GM23338 (cell line): ENCODE data around the gene ARID3B. TPM values are rescaled to one million over a fixed set of nuclear protein-coding genes. Genes with fewer than 3 reads are reported as not detected.

Experiments used
- ATAC-seq: fragments of 200-7000 bp; cut with Tn5 transposase; 3 replicates; pipeline ENCODE4 v1.9.1; 2020
- DNase-seq: peaks from one replicate; pipeline ENCODE4 v3.0.0-alpha.2; 2015; ENCODE audit warnings: low spot score
- H2AFZ ChIP-seq: fragments of 200-600 bp; sonication (generic); 2 replicates; pipeline ENCODE4 v1.8.0; 2016; ENCODE audit warnings: antibody characterized with exemption, mild to moderate bottlenecking, moderate library complexity
- H3F3A ChIP-seq: fragments of 200-600 bp; sonication (generic); replicated peaks from 2 replicates; pipeline ENCODE4 v1.8.0; 2017; ENCODE audit warnings: antibody characterized with exemption, mixed run types, low read depth
- H3K27ac ChIP-seq: fragments of 200-600 bp; sonication (generic); 2 replicates; pipeline ENCODE4 v1.6.1; 2016; ENCODE audit warnings: low read depth
- H3K27me3 ChIP-seq: fragments of 200-600 bp; sonication (generic); 2 replicates; pipeline ENCODE4 v1.8.0; 2016; ENCODE audit warnings: mild to moderate bottlenecking, mixed run types, moderate library complexity; ENCODE audit not compliant: insufficient read depth
- H3K36me3 ChIP-seq: fragments of 200-600 bp; sonication (generic); 2 replicates; pipeline ENCODE4 v1.8.0; 2016; ENCODE audit warnings: mild to moderate bottlenecking; ENCODE audit not compliant: insufficient read depth
- H3K4me1 ChIP-seq: fragments of 200-600 bp; sonication (generic); 2 replicates; pipeline ENCODE4 v1.8.0; 2016; ENCODE audit warnings: mild to moderate bottlenecking, moderate library complexity; ENCODE audit not compliant: insufficient read depth
- H3K4me2 ChIP-seq: fragments of 200-600 bp; sonication (generic); 2 replicates; pipeline ENCODE4 v1.7.1; 2017; ENCODE audit warnings: mixed run types
- H3K4me3 ChIP-seq: fragments of 200-600 bp; sonication (generic); 2 replicates; pipeline ENCODE4 v1.6.1; 2016; ENCODE audit warnings: mixed run types
- H3K79me2 ChIP-seq: fragments of 200-600 bp; sonication (generic); replicated peaks from 2 replicates; pipeline ENCODE4 v1.8.0; 2017; ENCODE audit warnings: mild to moderate bottlenecking; ENCODE audit not compliant: insufficient read depth
- H3K9me2 ChIP-seq: fragments of 200-600 bp; sonication (generic); 2 replicates; pipeline ENCODE4 v1.8.0; 2017; ENCODE audit not compliant: insufficient read depth
- H4K20me1 ChIP-seq: fragments of 200-600 bp; sonication (generic); replicated peaks from 2 replicates; pipeline ENCODE4 v1.8.0; 2017; ENCODE audit warnings: mild to moderate bottlenecking; ENCODE audit not compliant: insufficient read depth
- H3K27ac Mint-ChIP-seq: 2 replicates; pipeline ENCODE4 v1.8.0; 2020; ENCODE audit warnings: inconsistent platforms, mild to moderate bottlenecking, moderate library complexity, mixed read lengths
- H3K27me3 Mint-ChIP-seq: 3 replicates; pipeline ENCODE4 v1.8.0; 2022; ENCODE audit warnings: low read depth, mild to moderate bottlenecking, moderate library complexity, mixed read lengths, inconsistent platforms; ENCODE audit not compliant: insufficient read depth, poor library complexity
- H3K36me3 Mint-ChIP-seq: 3 replicates; pipeline ENCODE4 v1.8.0; 2021; ENCODE audit warnings: low read depth, mild to moderate bottlenecking, inconsistent platforms, moderate library complexity, mixed read lengths
- H3K4me1 Mint-ChIP-seq: 3 replicates; pipeline ENCODE4 v1.8.0; 2020; ENCODE audit warnings: mild to moderate bottlenecking, inconsistent platforms, mixed read lengths
- H3K4me3 Mint-ChIP-seq: 3 replicates; pipeline ENCODE4 v1.8.0; 2021; ENCODE audit warnings: moderate library complexity, mild to moderate bottlenecking, inconsistent platforms, mixed read lengths
- H3K9me3 Mint-ChIP-seq: 3 replicates; pipeline ENCODE4 v1.8.0; 2020; ENCODE audit warnings: moderate library complexity, mild to moderate bottlenecking, inconsistent platforms, mixed read lengths
- CREB1 ChIP-seq: fragments of 250-450 bp; sonication (Bioruptor Pico); IDR thresholded peaks from 2 replicates; pipeline ENCODE4 v1.5.0; 2020; ENCODE audit warnings: low read depth, mild to moderate bottlenecking, moderate library complexity
- EZH2phosphoT487 ChIP-seq: fragments of 200-600 bp; sonication (generic); IDR thresholded peaks from one replicate; pipeline ENCODE4 v1.8.1; 2018; ENCODE audit warnings: antibody characterized with exemption; ENCODE audit not compliant: unreplicated experiment
- JUNB ChIP-seq: IDR thresholded peaks from one replicate; pipeline ENCODE4 v1.6.1; 2016; ENCODE audit warnings: antibody characterized with exemption; ENCODE audit not compliant: unreplicated experiment
- STAT1 ChIP-seq: IDR thresholded peaks from one replicate; pipeline ENCODE4 v1.6.1; 2016; ENCODE audit warnings: antibody characterized with exemption; ENCODE audit not compliant: unreplicated experiment
- ZNF114 ChIP-seq: fragments of 250-450 bp; sonication (Bioruptor Pico); IDR thresholded peaks from 2 replicates; pipeline ENCODE4 v1.5.0; 2020; ENCODE audit warnings: mild to moderate bottlenecking, moderate library complexity
- ZNF331 ChIP-seq: fragments of 250-450 bp; sonication (Bioruptor Pico); IDR thresholded peaks from 2 replicates; pipeline ENCODE4 v1.5.0; 2020; ENCODE audit warnings: low read depth, mild to moderate bottlenecking, moderate library complexity
- polyA plus RNA-seq: library from polyadenylated mRNA; unstranded; fragments of >200 nt; fragmentation: Nextera tagmentation; extraction: Ambion mirVana; gene quantifications from 2 replicates; pipeline ENCODE4 v1.2.1, GENCODE V29; 2016
- total RNA-seq: library from RNA; depleted of rRNA; stranded (reverse); fragments of >200 nt; shearing (Covaris generic); gene quantifications from 2 replicates; pipeline ENCODE4 v1.2.3, GENCODE V29; 2014
- TF ChIP-seq, protein P1 (sequence below): fragments of 250-450 bp; sonication (Bioruptor Pico); IDR thresholded peaks from 2 replicates; pipeline ENCODE4 v1.5.0; 2020; ENCODE audit warnings: mild to moderate bottlenecking, moderate library complexity

Gene ARID3B
- total and polyA plus RNA-seq, 2 experiments from 2014 or later = 65.5 to 147 TPM

DNA sequence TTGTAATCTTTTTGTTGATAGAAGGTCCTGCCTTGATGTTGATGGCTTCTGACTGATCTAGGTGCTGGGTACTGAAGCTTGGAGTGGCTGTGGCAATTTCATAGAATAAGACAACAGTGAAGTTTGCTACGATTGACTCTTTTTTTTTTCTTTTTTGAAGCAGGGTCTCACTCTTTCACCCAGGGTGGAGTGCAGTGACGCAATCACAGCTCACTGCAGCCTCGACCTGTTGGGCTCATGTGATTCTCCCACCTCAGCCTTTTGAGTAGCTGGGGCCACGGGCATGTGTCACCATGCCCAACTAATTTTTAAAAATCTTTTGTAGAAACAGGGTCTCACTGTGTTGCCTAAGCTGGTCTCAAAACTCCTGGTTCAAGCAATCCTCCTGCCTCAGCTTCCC, 14.2 kb downstream of the ARID3B start:
- Histone ChIP-seq H3K79me2 (peaks cover 100% of the 10 kb centered on the region), H3K27me3 (no peaks in the 10 kb centered on the region), H2AFZ (no peak overlapping the region), H3F3A (no peaks in the 10 kb centered on the region; the same call in 1 of the 2 replicates), H3K4me2 (no peak overlapping the region), H3K4me1 (peaks cover 11% of the 10 kb centered on the region; the same call in 1 of the 2 replicates), H3K9me2 (no peaks in the 10 kb centered on the region), H3K27ac (peak overlapping the region; percentile 39; the same call in 1 of the 2 replicates), H3K36me3 (peaks cover 23% of the 10 kb centered on the region; the same call in 1 of the 2 replicates), H4K20me1 (peaks cover 67% of the 10 kb centered on the region), H3K4me3 (no peak overlapping the region)
- Mint-ChIP-seq H3K9me3 (no peaks in the 10 kb centered on the region), H3K36me3 (peaks cover 55% of the 10 kb centered on the region), H3K27ac (no peak overlapping the region), H3K4me1 (peaks cover 15% of the 10 kb centered on the region), H3K27me3 (peaks cover 8% of the 10 kb centered on the region), H3K4me3 (no peak overlapping the region)
- DNase-seq = no peak
- ATAC-seq = no peak
- no peak for TF ChIP-seq ZNF114 (CRISPR knock-in tag)
- TF ChIP-seq ZNF331 (CRISPR knock-in tag) = no peak

DNA sequence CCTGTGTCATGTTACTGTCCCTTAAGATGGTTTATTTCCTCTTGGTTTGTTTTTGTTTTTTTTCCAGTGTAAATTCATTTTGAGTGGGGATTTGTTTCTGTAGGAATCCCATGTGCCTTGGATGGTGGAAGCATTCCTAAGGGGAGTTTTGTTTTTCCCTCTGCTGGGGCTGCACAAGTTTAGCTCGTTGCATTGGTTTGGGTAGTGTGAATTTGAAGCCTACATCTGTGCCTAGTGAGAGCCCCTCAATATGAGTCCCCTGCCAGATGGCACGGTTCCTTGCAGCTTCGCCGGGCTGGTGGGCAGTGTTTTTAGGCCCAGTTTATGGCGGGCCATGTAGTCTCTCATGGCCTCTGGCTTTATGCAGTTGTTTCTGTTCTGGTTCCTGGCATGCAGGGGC, 17.7 kb downstream of the ARID3B start:
- TF ChIP-seq, protein P1, sequence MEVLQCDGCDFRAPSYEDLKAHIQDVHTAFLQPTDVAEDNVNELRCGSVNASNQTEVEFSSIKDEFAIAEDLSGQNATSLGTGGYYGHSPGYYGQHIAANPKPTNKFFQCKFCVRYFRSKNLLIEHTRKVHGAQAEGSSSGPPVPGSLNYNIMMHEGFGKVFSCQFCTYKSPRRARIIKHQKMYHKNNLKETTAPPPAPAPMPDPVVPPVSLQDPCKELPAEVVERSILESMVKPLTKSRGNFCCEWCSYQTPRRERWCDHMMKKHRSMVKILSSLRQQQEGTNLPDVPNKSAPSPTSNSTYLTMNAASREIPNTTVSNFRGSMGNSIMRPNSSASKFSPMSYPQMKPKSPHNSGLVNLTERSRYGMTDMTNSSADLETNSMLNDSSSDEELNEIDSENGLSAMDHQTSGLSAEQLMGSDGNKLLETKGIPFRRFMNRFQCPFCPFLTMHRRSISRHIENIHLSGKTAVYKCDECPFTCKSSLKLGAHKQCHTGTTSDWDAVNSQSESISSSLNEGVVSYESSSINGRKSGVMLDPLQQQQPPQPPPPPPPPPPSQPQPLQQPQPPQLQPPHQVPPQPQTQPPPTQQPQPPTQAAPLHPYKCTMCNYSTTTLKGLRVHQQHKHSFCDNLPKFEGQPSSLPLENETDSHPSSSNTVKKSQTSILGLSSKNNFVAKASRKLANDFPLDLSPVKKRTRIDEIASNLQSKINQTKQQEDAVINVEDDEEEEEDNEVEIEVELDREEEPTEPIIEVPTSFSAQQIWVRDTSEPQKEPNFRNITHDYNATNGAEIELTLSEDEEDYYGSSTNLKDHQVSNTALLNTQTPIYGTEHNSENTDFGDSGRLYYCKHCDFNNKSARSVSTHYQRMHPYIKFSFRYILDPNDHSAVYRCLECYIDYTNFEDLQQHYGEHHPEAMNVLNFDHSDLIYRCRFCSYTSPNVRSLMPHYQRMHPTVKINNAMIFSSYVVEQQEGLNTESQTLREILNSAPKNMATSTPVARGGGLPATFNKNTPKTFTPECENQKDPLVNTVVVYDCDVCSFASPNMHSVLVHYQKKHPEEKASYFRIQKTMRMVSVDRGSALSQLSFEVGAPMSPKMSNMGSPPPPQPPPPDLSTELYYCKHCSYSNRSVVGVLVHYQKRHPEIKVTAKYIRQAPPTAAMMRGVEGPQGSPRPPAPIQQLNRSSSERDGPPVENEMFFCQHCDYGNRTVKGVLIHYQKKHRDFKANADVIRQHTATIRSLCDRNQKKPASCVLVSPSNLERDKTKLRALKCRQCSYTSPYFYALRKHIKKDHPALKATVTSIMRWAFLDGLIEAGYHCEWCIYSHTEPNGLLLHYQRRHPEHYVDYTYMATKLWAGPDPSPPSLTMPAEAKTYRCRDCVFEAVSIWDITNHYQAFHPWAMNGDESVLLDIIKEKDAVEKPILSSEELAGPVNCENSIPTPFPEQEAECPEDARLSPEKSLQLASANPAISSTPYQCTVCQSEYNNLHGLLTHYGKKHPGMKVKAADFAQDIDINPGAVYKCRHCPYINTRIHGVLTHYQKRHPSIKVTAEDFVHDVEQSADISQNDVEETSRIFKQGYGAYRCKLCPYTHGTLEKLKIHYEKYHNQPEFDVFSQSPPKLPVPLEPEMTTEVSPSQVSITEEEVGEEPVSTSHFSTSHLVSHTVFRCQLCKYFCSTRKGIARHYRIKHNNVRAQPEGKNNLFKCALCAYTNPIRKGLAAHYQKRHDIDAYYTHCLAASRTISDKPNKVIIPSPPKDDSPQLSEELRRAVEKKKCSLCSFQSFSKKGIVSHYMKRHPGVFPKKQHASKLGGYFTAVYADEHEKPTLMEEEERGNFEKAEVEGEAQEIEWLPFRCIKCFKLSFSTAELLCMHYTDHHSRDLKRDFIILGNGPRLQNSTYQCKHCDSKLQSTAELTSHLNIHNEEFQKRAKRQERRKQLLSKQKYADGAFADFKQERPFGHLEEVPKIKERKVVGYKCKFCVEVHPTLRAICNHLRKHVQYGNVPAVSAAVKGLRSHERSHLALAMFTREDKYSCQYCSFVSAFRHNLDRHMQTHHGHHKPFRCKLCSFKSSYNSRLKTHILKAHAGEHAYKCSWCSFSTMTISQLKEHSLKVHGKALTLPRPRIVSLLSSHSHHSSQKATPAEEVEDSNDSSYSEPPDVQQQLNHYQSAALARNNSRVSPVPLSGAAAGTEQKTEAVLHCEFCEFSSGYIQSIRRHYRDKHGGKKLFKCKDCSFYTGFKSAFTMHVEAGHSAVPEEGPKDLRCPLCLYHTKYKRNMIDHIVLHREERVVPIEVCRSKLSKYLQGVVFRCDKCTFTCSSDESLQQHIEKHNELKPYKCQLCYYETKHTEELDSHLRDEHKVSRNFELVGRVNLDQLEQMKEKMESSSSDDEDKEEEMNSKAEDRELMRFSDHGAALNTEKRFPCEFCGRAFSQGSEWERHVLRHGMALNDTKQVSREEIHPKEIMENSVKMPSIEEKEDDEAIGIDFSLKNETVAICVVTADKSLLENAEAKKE (CRISPR knock-in tag) = no peak
- TF ChIP-seq CREB1 (CRISPR knock-in tag) (no peak), ZNF331 (CRISPR knock-in tag) (no peak), EZH2phosphoT487 (no peak), STAT1 (no peak), JUNB (no peak)
- Histone ChIP-seq H3K27me3 (no peaks in the 10 kb centered on the region), H3K79me2 (peaks cover 100% of the 10 kb centered on the region), H3K4me2 (no peak overlapping the region), H2AFZ (no peak overlapping the region), H3K4me3 (no peak overlapping the region), H3K36me3 (peaks cover 17% of the 10 kb centered on the region; the same call in 1 of the 2 replicates), H3K9me2 (no peaks in the 10 kb centered on the region), H3K27ac (peak overlapping the region; percentile 58), H3F3A (no peaks in the 10 kb centered on the region), H4K20me1 (peaks cover 70% of the 10 kb centered on the region), H3K4me1 (peaks cover 11% of the 10 kb centered on the region; the same call in 1 of the 2 replicates)
- peaks cover 43% of the 10 kb centered on the region for H3K36me3 Mint-ChIP-seq
- H3K4me1 Mint-ChIP-seq = peaks cover 16% of the 10 kb centered on the region
- no peak for DNase-seq
- H3K27me3 Mint-ChIP-seq = peaks cover 4% of the 10 kb centered on the region
- ATAC-seq = no peak; the same call in 1 of the 3 replicates
- no peak overlapping the region for H3K4me3 Mint-ChIP-seq
- H3K27ac Mint-ChIP-seq = peak overlapping the region; percentile 25; the same call in 1 of the 2 replicates
- no peaks in the 10 kb centered on the region for H3K9me3 Mint-ChIP-seq
